Measurements from ENCODE around the gene S100A11.
A peak's percentile ranks its signal among the peaks of the same experiment; 100 is the strongest.

S100A11 gene

GRCh38 chr1:152024223-152024622 is 12.6 kb downstream of the S100A11 start:
- Histone ChIP-seq H3K4me3 (ENCODE audit: low read depth, low read length) (no peak overlapping the region), H3K27me3 (no peaks in the 10 kb centered on the region; the same call in none of the 2 replicates), H3K36me3 (no peaks in the 10 kb centered on the region), H3K9me3 (no peaks in the 10 kb centered on the region), H3K4me1 (no peaks in the 10 kb centered on the region; the same call in 1 of the 2 replicates)
- TF ChIP-seq CTCF (IDR thresholded peaks at IDR 0.05; ENCODE audit: low read depth, low read length), result no peak
- DNase-seq, result no peak

- no peaks in the 10 kb centered on the region for H3K9me3 ChIP-seq
- no peaks in the 10 kb centered on the region for H3K36me3 ChIP-seq
- no peak overlapping the region for H3K4me3 ChIP-seq (ENCODE audit: low read depth, low read length)
- DNase-seq, result no peak
- no peak for TF ChIP-seq CTCF (IDR thresholded peaks at IDR 0.05; ENCODE audit: low read depth, low read length)
- no peaks in the 10 kb centered on the region; the same call in none of the 2 replicates for H3K27me3 ChIP-seq
- H3K4me1 ChIP-seq, result no peaks in the 10 kb centered on the region
Measured at GRCh38 chr1:152023221-152023620, 13.6 kb downstream of the S100A11 start.

- H3K9me3 ChIP-seq, result no peaks in the 10 kb centered on the region
- H3K4me3 ChIP-seq (ENCODE audit: low read depth, low read length), result no peak overlapping the region
- no peaks in the 10 kb centered on the region for H3K4me1 ChIP-seq
- no peak for DNase-seq
- no peak for TF ChIP-seq CTCF (IDR thresholded peaks at IDR 0.05; ENCODE audit: low read depth, low read length)
- no peaks in the 10 kb centered on the region; the same call in none of the 2 replicates for H3K27me3 ChIP-seq
- H3K36me3 ChIP-seq, result no peaks in the 10 kb centered on the region
Measured at GRCh38 chr1:152022474-152022873, 14.3 kb downstream of the S100A11 start.

- no peak for TF ChIP-seq CTCF (IDR thresholded peaks at IDR 0.05; ENCODE audit: low read depth, low read length)
- Histone ChIP-seq H3K36me3 (no peaks in the 10 kb centered on the region), H3K9me3 (no peaks in the 10 kb centered on the region), H3K27me3 (peaks cover 8% of the 10 kb centered on the region), H3K4me3 (ENCODE audit: low read depth, low read length) (no peak overlapping the region), H3K4me1 (no peaks in the 10 kb centered on the region)
- no peak for DNase-seq
Measured at GRCh38 chr1:152021569-152021968, 15.2 kb downstream of the S100A11 start.

GRCh38 chr1:152020849-152021248 is 16.0 kb downstream of the S100A11 start:
- DNase-seq, result no peak
- H3K4me1 ChIP-seq, result no peaks in the 10 kb centered on the region
- TF ChIP-seq CTCF (IDR thresholded peaks at IDR 0.05; ENCODE audit: low read depth, low read length), result no peak
- H3K27me3 ChIP-seq, result peaks cover 8% of the 10 kb centered on the region
- H3K4me3 ChIP-seq (ENCODE audit: low read depth, low read length), result no peak overlapping the region
- no peaks in the 10 kb centered on the region for H3K36me3 ChIP-seq
- no peaks in the 10 kb centered on the region for H3K9me3 ChIP-seq

- Histone ChIP-seq H3K4me1 (no peaks in the 10 kb centered on the region), H3K9me3 (no peaks in the 10 kb centered on the region), H3K27me3 (peaks cover 10% of the 10 kb centered on the region), H3K4me3 (ENCODE audit: low read depth, low read length) (no peak overlapping the region), H3K36me3 (no peaks in the 10 kb centered on the region)
- DNase-seq, result peak; percentile 43
- peak; percentile 49 for TF ChIP-seq CTCF (IDR thresholded peaks at IDR 0.05; ENCODE audit: low read depth, low read length)
Measured at GRCh38 chr1:152018537-152018936, 18.3 kb downstream of the S100A11 start.
